K562 (cell line): ENCODE measurements around the gene ST7. TPM values are rescaled to one million over a fixed set of nuclear protein-coding genes. Genes with fewer than 3 reads are reported as not detected.

Source experiments
- ATAC-seq: fragments of 200-7000 bp; cut with Tn5 transposase; 3 replicates; pipeline ENCODE4 v1.9.1; 2020; ENCODE audit warnings: moderate library complexity
- BruUV-seq: library from RNA; stranded (reverse); fragments of 400-500 nt; replicated peaks from 2 replicates; lab custom pipeline; 2021; lab: Mats Ljungman, UMichigan
- CTCF ChIA-PET: fragments of 300-600 bp; formaldehyde crosslinking; extraction: SDS; loops from one replicate; lab custom pipeline; 2021; ENCODE audit warnings: low intra/inter-chr PET ratio; lab: Yijun Ruan, JAX
- POLR2A ChIA-PET: fragments of 300-600, 350-650 bp; sonication (Branson Sonifier 250); formaldehyde crosslinking; extraction: SDS; loops from one replicate; lab custom pipeline; 2021; ENCODE audit warnings: antibody characterized with exemption, inconsistent platforms; lab: Yijun Ruan, JAX
- DNase-seq, 4 experiments: peaks; one replicate each; pipeline versions ENCODE4 v3.0.0 to v3.0.0-alpha.2; 2011 to 2018; ENCODE audit warnings: low spot score in 3 of 4, mixed read lengths in 3 of 4; ENCODE audit errors: extremely low read depth in 1 of 4
- FAIRE-seq: peaks from 2 replicates; lab custom pipeline; 2011; peaks lifted over from hg19 to GRCh38; lab: Jason Lieb, UNC
- H2AFZ ChIP-seq: 2 replicates; pipeline ENCODE4 v1.6.0; 2011; ENCODE audit warnings: low read depth, low read length, control low read depth, inconsistent platforms
- H3K27ac ChIP-seq: fragments of 200-600 bp; 3 replicates; pipeline ENCODE4 v1.8.0; 2011; ENCODE audit warnings: low read depth, mild to moderate bottlenecking, control low read depth, inconsistent platforms, low read length, moderate library complexity, mixed read lengths; ENCODE audit errors: extremely low read depth
- H3K27me3 ChIP-seq, 2 experiments: fragments of 300-600 bp in 1 of 2; 2 replicates in 1 of 2; 3 replicates in 1 of 2; pipeline versions ENCODE4 v1.6.0 to v1.8.0; 2011; ENCODE audit warnings: inconsistent platforms in 2 of 2, low read length in 2 of 2, mild to moderate bottlenecking in 1 of 2, mixed read lengths in 1 of 2, moderate library complexity in 1 of 2; ENCODE audit not compliant: control insufficient read depth in 2 of 2, insufficient read depth in 2 of 2
- H3K36me3 ChIP-seq: fragments of 300-600 bp; 3 replicates; pipeline ENCODE4 v1.8.0; 2011; ENCODE audit warnings: mild to moderate bottlenecking, low read length, inconsistent platforms; ENCODE audit not compliant: control insufficient read depth, insufficient read depth
- H3K4me1 ChIP-seq, 2 experiments: fragments of 200-600 bp in 1 of 2; replicated peaks in 1 of 2; 2 replicates in 1 of 2; 3 replicates in 1 of 2; pipeline versions ENCODE4 v1.5.1 to v1.8.0; 2011; ENCODE audit warnings: inconsistent platforms in 2 of 2, low read length in 2 of 2, mild to moderate bottlenecking in 1 of 2, mixed read lengths in 1 of 2, moderate library complexity in 1 of 2; ENCODE audit not compliant: control insufficient read depth in 2 of 2, insufficient read depth in 2 of 2
- H3K4me2 ChIP-seq: 2 replicates; pipeline ENCODE4 v1.6.1; 2011; ENCODE audit warnings: low read length, control low read depth, inconsistent platforms, mixed read lengths; ENCODE audit not compliant: insufficient read depth
- H3K4me3 ChIP-seq: fragments of 200-600 bp; sonication (generic), shearing (Covaris generic); 2 replicates; pipeline ENCODE4 v1.5.1; 2016; ENCODE audit warnings: control low read depth, inconsistent platforms
- H3K79me2 ChIP-seq: fragments of 200-600 bp; 3 replicates; pipeline ENCODE4 v1.8.0; 2011; ENCODE audit warnings: low read length, inconsistent platforms; ENCODE audit not compliant: control insufficient read depth, insufficient read depth
- H3K9ac ChIP-seq, 2 experiments: 2 replicates each; pipeline versions ENCODE4 v1.6.0 to v1.6.1; 2011; ENCODE audit warnings: low read depth in 2 of 2, low read length in 2 of 2, control low read depth in 1 of 2, inconsistent platforms in 1 of 2, mild to moderate bottlenecking in 1 of 2, mixed read lengths in 1 of 2; ENCODE audit not compliant: insufficient read depth in 1 of 2
- H3K9me1 ChIP-seq: one replicate; pipeline ENCODE4 v1.6.0; 2011; ENCODE audit warnings: inconsistent platforms, mild to moderate bottlenecking, low read length, moderate library complexity; ENCODE audit not compliant: control insufficient read depth, insufficient read depth
- H3K9me3 ChIP-seq: replicated peaks from 2 replicates; pipeline ENCODE4 v1.5.1; 2011; ENCODE audit warnings: low read depth, low read length, inconsistent platforms; ENCODE audit not compliant: control insufficient read depth, insufficient read depth
- H4K20me1 ChIP-seq: replicated peaks from 2 replicates; pipeline ENCODE4 v1.6.1; 2011; ENCODE audit warnings: low read length, inconsistent platforms, mixed read lengths; ENCODE audit not compliant: control insufficient read depth, insufficient read depth
- DIDO1 ChIP-seq: fragments of 450-650 bp; IDR thresholded peaks from 2 replicates; pipeline ENCODE4 v1.6.1; 2016; ENCODE audit warnings: low read depth, missing biosample characterization, missing genetic modification characterization
- ILF3 ChIP-seq: fragments of 450-650 bp; IDR thresholded peaks from 2 replicates; pipeline ENCODE4 v1.6.1; 2018; ENCODE audit warnings: antibody characterized with exemption, mild to moderate bottlenecking, moderate library complexity, borderline replicate concordance
- NFXL1 ChIP-seq: fragments of 450-650 bp; formaldehyde crosslinking; IDR thresholded peaks from 2 replicates; pipeline ENCODE4 v1.4.0; 2021; ENCODE audit warnings: mild to moderate bottlenecking
- PHB2 ChIP-seq: fragments of 450-650 bp; IDR thresholded peaks from 2 replicates; pipeline ENCODE4 v1.6.1; 2017; ENCODE audit warnings: low read depth
- POLR2G ChIP-seq: fragments of 200-400 bp; formaldehyde crosslinking; IDR thresholded peaks from 2 replicates; pipeline ENCODE4 v1.6.1; 2017; ENCODE audit warnings: low read depth, mild to moderate bottlenecking, antibody characterized with exemption, low read length, moderate library complexity
- STAG1 ChIP-seq: sonication (generic); formaldehyde crosslinking; IDR thresholded peaks from 2 replicates; pipeline ENCODE4 v1.5.0; 2020; ENCODE audit warnings: missing genetic modification reagents, borderline replicate concordance
- SUPT5H ChIP-seq: fragments of 450-650 bp; IDR thresholded peaks from 2 replicates; pipeline ENCODE4 v1.6.1; 2016
- ZNF140 ChIP-seq: fragments of 250-450 bp; sonication (Bioruptor Pico); IDR thresholded peaks from 2 replicates; pipeline ENCODE4 v1.8.0; 2021; ENCODE audit warnings: moderate library complexity, mild to moderate bottlenecking, inconsistent platforms
- ZNF384 ChIP-seq: IDR thresholded peaks from 2 replicates; pipeline ENCODE4 v1.6.1; 2012; ENCODE audit warnings: low read depth, low read length, improper control_type of control experiment
- ZNF586 ChIP-seq: fragments of 450-650 bp; formaldehyde crosslinking; conservative IDR thresholded peaks from 2 replicates; pipeline ENCODE4 v1.4.0; 2020; ENCODE audit warnings: mild to moderate bottlenecking, moderate library complexity
- ZNF695 ChIP-seq: fragments of 450-650 bp; formaldehyde crosslinking; IDR thresholded peaks from 2 replicates; pipeline ENCODE4 v1.4.0; 2020; ENCODE audit warnings: mild to moderate bottlenecking, moderate library complexity
- ZZZ3 ChIP-seq: fragments of 450-650 bp; IDR thresholded peaks from 2 replicates; pipeline ENCODE4 v1.6.1; 2016; ENCODE audit warnings: antibody characterized with exemption, mild to moderate bottlenecking, moderate library complexity
- WGBS: fragments of 100-300 bp; shearing (Covaris generic); methylation state at CpG from one replicate; pipeline ENCODE4 v1.1.6; 2016; ENCODE audit warnings: low coverage, mixed read lengths; ENCODE audit not compliant: insufficient coverage; ENCODE audit errors: missing lambda C conversion rate; 5-methylcytosine and 5-hydroxymethylcytosine counted together
- in situ Hi-C: fragments of 300-500 bp; cut with MboI; formaldehyde crosslinking; loops from 4 replicates; pipeline ENCODE4 v1.15.0; 2018; ENCODE audit warnings: inconsistent platforms, mixed read lengths
- intact Hi-C: fragments of 100-400 bp; cut with micrococcal nuclease; formaldehyde crosslinking; loops from 2 replicates; pipeline ENCODE4 v1.14.2; 2022
- polyA plus RNA-seq, 8 experiments: library from polyadenylated mRNA; depleted of rRNA in 4 of 8; stranded (reverse) in 5 of 8; unstranded in 3 of 8; fragments of >200 nt; fragmentation: Nextera tagmentation in 2 of 8; fragmentation: Illumina TruSeq in 1 of 8; extraction: Ambion mirVana in 2 of 8; extraction: Trizol in 1 of 8; gene quantifications; 2 replicates each; pipeline versions ENCODE4 v1.2.1 to v1.2.3, GENCODE V29; 2011 to 2014; ENCODE audit warnings: inconsistent platforms in 1 of 8, missing spikeins in 1 of 8
- total RNA-seq, 7 experiments: library from RNA; depleted of rRNA in 6 of 7; stranded (reverse); fragments of >200 nt in 6 of 7; fragmentation: Illumina TruSeq in 2 of 7; extraction: Trizol in 2 of 7; gene quantifications; 2 replicates each; pipeline versions ENCODE4 v1.2.1 to v1.2.3, GENCODE V29; 2011 to 2021; ENCODE audit warnings: low replicate concordance in 1 of 7

The ST7 gene
- total and polyA plus RNA-seq, 9 of the 15 experiments (the other 6 are each of a cell fraction or from before 2014, with no cell fraction given), result 23.9 to 56.3 (median 36.9) TPM

- WGBS, result 62% methylated on average over 6 of the region's 6 CpGs
- Histone ChIP-seq H3K27ac (no peak overlapping the region), H3K4me3 (no peak overlapping the region), H3K9me3 (no peaks in the 10 kb centered on the region), H3K9me1 (no peaks in the 10 kb centered on the region), H3K27me3 (no peaks in the 10 kb centered on the region), H3K79me2 (no peaks in the 10 kb centered on the region), H3K36me3 (peaks cover 54% of the 10 kb centered on the region; the same call in 2 of the 3 replicates), H4K20me1 (no peaks in the 10 kb centered on the region), H2AFZ (no peak overlapping the region), H3K4me1 (peaks cover 0 to 12% of the 10 kb centered on the region in 2 experiments; a peak in 3 of 5 replicates), H3K4me2 (no peak overlapping the region), H3K9ac (no peak overlapping the region)
- intact Hi-C loops, result no loop called here
- CTCF ChIA-PET, result no interaction called here
- in situ Hi-C loops, result no loop called here
- ATAC-seq, result peak; percentile 41
- POLR2A ChIA-PET, result interaction anchor here (0.8 to 1.3 kb wide), 2 partner anchors 35 to 70 kb away, joined by 3 read pairs; no protein-coding TSS in a partner anchor
- DNase-seq, result no peak
- no TSS peak for BruUV-seq
- no peak for FAIRE-seq
- TF ChIP-seq STAG1 (CRISPR knock-in tag), result no peak
- TF ChIP-seq POLR2G, result 0 out of 2 replicates have a peak, but pooled peaks have one; percentile 3
These were observed 272.2 kb downstream of the ST7 start for GRCh38 chr7:117225536-117225935.

- CTCF ChIA-PET, result no interaction called here
- H3K79me2 ChIP-seq, result no peaks in the 10 kb centered on the region
- 66% methylated on average over 4 of the region's 4 CpGs for WGBS
- BruUV-seq, result no TSS peak
- H2AFZ ChIP-seq, result no peak overlapping the region
- POLR2A ChIA-PET, result interaction anchor here (0.6 kb wide), 1 partner anchor 35 kb away, joined by 3 read pairs; no protein-coding TSS in a partner anchor
- H3K27me3 ChIP-seq, result no peaks in the 10 kb centered on the region
- peak; percentile 32 for FAIRE-seq
- ATAC-seq, result no peak
- no peaks in the 10 kb centered on the region for H3K9me1 ChIP-seq
- peaks cover 41% of the 10 kb centered on the region; the same call in 2 of the 3 replicates for H3K36me3 ChIP-seq
- in situ Hi-C loops, result no loop called here
- peaks cover 0 to 16% of the 10 kb centered on the region in 2 experiments; a peak in 3 of 5 replicates for H3K4me1 ChIP-seq
- DNase-seq, result no peak
- H3K4me3 ChIP-seq, result no peak overlapping the region
- H3K27ac ChIP-seq, result no peak overlapping the region
- no peak overlapping the region for H3K9ac ChIP-seq
- no peak overlapping the region for H3K4me2 ChIP-seq
- no peak for TF ChIP-seq ZZZ3
- no peak for TF ChIP-seq PHB2
- TF ChIP-seq ZNF586 (CRISPR knock-in tag), result no peak
- no peak for TF ChIP-seq DIDO1 (tag)
- TF ChIP-seq ZNF140 (CRISPR knock-in tag), result no peak
- no peak for TF ChIP-seq NFXL1 (CRISPR knock-in tag)
- no peak for TF ChIP-seq ILF3
- no peak for TF ChIP-seq SUPT5H
- no peak for TF ChIP-seq ZNF695 (CRISPR knock-in tag)
- TF ChIP-seq ZNF384, result no peak
- no peaks in the 10 kb centered on the region for H4K20me1 ChIP-seq
- no peaks in the 10 kb centered on the region for H3K9me3 ChIP-seq
- intact Hi-C loops, result no loop called here
These were observed 273.8 kb downstream of the ST7 start for GRCh38 chr7:117227091-117227490.
